GM12878 (cell line): ENCODE measurements around the gene MYO7A. TPM values are rescaled to one million over a fixed set of nuclear protein-coding genes. Genes with fewer than 3 reads are reported as not detected.

ENCODE experiments used
- ATAC-seq: fragments of 200-7000 bp; cut with Tn5 transposase; 3 replicates; pipeline ENCODE4 v1.9.1; 2020; ENCODE audit warnings: mild to moderate bottlenecking, moderate library complexity
- BruUV-seq: library from RNA; stranded (reverse); fragments of 400-500 nt; replicated peaks from 2 replicates; lab custom pipeline; 2021; lab: Mats Ljungman, UMichigan
- CTCF ChIA-PET: fragments of 300-600 bp; sonication (Branson Sonifier 250); formaldehyde crosslinking; extraction: SDS; loops from one replicate; lab custom pipeline; 2021; ENCODE audit warnings: inconsistent platforms; lab: Yijun Ruan, JAX
- POLR2A ChIA-PET: fragments of 350-600 bp; formaldehyde crosslinking; extraction: SDS; loops from one replicate; lab custom pipeline; 2021; ENCODE audit warnings: inconsistent platforms; lab: Charles Lee
- RAD21 ChIA-PET: fragments of 300-600 bp; sonication (Branson Sonifier 250); formaldehyde crosslinking; loops from one replicate; lab custom pipeline; 2023; ENCODE audit warnings: antibody characterized with exemption; ENCODE audit not compliant: unreplicated experiment; lab: Charles Lee
- SMC1A ChIA-PET: fragments of 300-600 bp; sonication (Branson Sonifier 250); formaldehyde crosslinking; loops from one replicate; lab custom pipeline; 2023; ENCODE audit not compliant: unreplicated experiment, uncharacterized antibody; lab: Charles Lee
- DNase-seq: peaks from one replicate; pipeline ENCODE4 v3.0.0-alpha.2; 2011; ENCODE audit warnings: low read depth, low spot score
- FAIRE-seq: peaks from 3 replicates; lab custom pipeline; 2011; peaks lifted over from hg19 to GRCh38; lab: Jason Lieb, UNC
- H2AFZ ChIP-seq: 2 replicates; pipeline ENCODE4 v1.6.0; 2011; ENCODE audit warnings: low read depth, low read length, control low read depth; ENCODE audit not compliant: control insufficient read depth
- H3K27ac ChIP-seq: 2 replicates; pipeline ENCODE4 v1.5.1; 2011; ENCODE audit warnings: control low read depth; ENCODE audit not compliant: control insufficient read depth, insufficient read depth
- H3K27me3 ChIP-seq, 2 experiments: replicated peaks in 1 of 2; 2 replicates each; pipeline versions ENCODE4 v1.6.0 to v1.6.1; 2011; ENCODE audit warnings: low read length in 1 of 2; ENCODE audit not compliant: control insufficient read depth in 2 of 2, insufficient read depth in 2 of 2
- H3K36me3 ChIP-seq, 2 experiments: 2 replicates each; pipeline ENCODE4 v1.5.1; 2011; ENCODE audit warnings: low read length in 1 of 2; ENCODE audit not compliant: control insufficient read depth in 2 of 2, insufficient read depth in 2 of 2
- H3K4me1 ChIP-seq: 2 replicates; pipeline ENCODE4 v1.6.1; 2011; ENCODE audit warnings: mild to moderate bottlenecking, low read length, moderate library complexity, mixed read lengths; ENCODE audit not compliant: control insufficient read depth, insufficient read depth
- H3K4me2 ChIP-seq: 2 replicates; pipeline ENCODE4 v1.6.0; 2011; ENCODE audit warnings: control low read depth; ENCODE audit not compliant: control insufficient read depth, insufficient read depth
- H3K4me3 ChIP-seq: fragments of 200-600 bp; sonication (generic); 2 replicates; pipeline ENCODE4 v1.5.1; 2016
- H3K79me2 ChIP-seq: 2 replicates; pipeline ENCODE4 v1.6.0; 2011; ENCODE audit warnings: low read length; ENCODE audit not compliant: control insufficient read depth, insufficient read depth
- H3K9ac ChIP-seq: 2 replicates; pipeline ENCODE4 v1.8.0; 2011; ENCODE audit warnings: low read length, control low read depth, mixed read lengths; ENCODE audit not compliant: control insufficient read depth, insufficient read depth
- H3K9me3 ChIP-seq: replicated peaks from 3 replicates; pipeline ENCODE4 v1.5.1; 2011; ENCODE audit warnings: mild to moderate bottlenecking, low read length; ENCODE audit not compliant: control insufficient read depth, insufficient read depth
- H4K20me1 ChIP-seq: 2 replicates; pipeline ENCODE4 v1.6.0; 2011; ENCODE audit not compliant: control insufficient read depth, insufficient read depth
- BMI1 ChIP-seq: fragments of 450-650 bp; IDR thresholded peaks from 2 replicates; pipeline ENCODE4 v1.6.1; 2016; ENCODE audit warnings: mild to moderate bottlenecking, moderate library complexity, borderline replicate concordance
- CUX1 ChIP-seq: IDR thresholded peaks from 2 replicates; pipeline ENCODE4 v1.6.1; 2012; ENCODE audit warnings: improper control_type of control experiment, low read depth, low read length; ENCODE audit not compliant: insufficient replicate concordance
- SMAD5 ChIP-seq: IDR thresholded peaks from 2 replicates; pipeline ENCODE4 v1.6.1; 2016; ENCODE audit warnings: antibody characterized with exemption, low read depth
- SUZ12 ChIP-seq: fragments of 200-600 bp; sonication (generic); IDR thresholded peaks from one replicate; pipeline ENCODE4 v1.6.1; 2018; ENCODE audit warnings: antibody characterized with exemption, mild to moderate bottlenecking; ENCODE audit not compliant: unreplicated experiment
- WGBS: methylation state at CpG from one replicate; pipeline ENCODE4 v1.1.6; 2016; ENCODE audit warnings: low lambda C conversion rate; ENCODE audit not compliant: insufficient replicate concordance, insufficient coverage; ENCODE audit errors: missing lambda C conversion rate; 5-methylcytosine and 5-hydroxymethylcytosine counted together
- in situ Hi-C: fragments of 300-500 bp; cut with MboI; formaldehyde crosslinking; loops from 9 replicates; pipeline ENCODE4 v1.14.3; 2018; ENCODE audit warnings: mixed read lengths
- intact Hi-C: fragments of 100-400 bp; cut with micrococcal nuclease; formaldehyde crosslinking; loops from one replicate; pipeline ENCODE4 v1.14.2; 2022; ENCODE audit not compliant: unreplicated experiment
- polyA plus RNA-seq, 11 experiments: library from polyadenylated mRNA; depleted of rRNA in 4 of 11; unstranded in 6 of 11; stranded (reverse) in 5 of 11; fragments of >200 nt; fragmentation: Nextera tagmentation in 4 of 11; fragmentation: Illumina TruSeq in 1 of 11; extraction: Ambion mirVana in 4 of 11; extraction: Trizol in 1 of 11; gene quantifications; 1 replicate in 1 of 11; 2 replicates in 10 of 11; pipeline versions ENCODE4 v1.2.1 to v1.2.3, GENCODE V29; 2011 to 2016; ENCODE audit warnings: inconsistent platforms in 2 of 11, missing spikeins in 2 of 11, low read depth in 1 of 11
- total RNA-seq, 4 experiments: library from RNA; depleted of rRNA in 3 of 4; stranded (reverse); fragments of >200 nt in 3 of 4; fragmentation: Illumina TruSeq in 1 of 4; extraction: Trizol in 1 of 4; gene quantifications; 2 replicates each; pipeline versions ENCODE4 v1.2.1 to v1.2.3, GENCODE V29; 2013 to 2021

The MYO7A gene
- total and polyA plus RNA-seq, 10 of the 15 experiments (the other 5 are each of a cell fraction or from before 2014, with no cell fraction given) = 0.01 to 0.21 (median 0.04) TPM; not detected in 6

GRCh38 chr11:77081976-77082836 is 45.8 kb upstream of the MYO7A start:
- CTCF ChIA-PET = interaction anchor here (1.9 to 2.5 kb wide), 3 partner anchors 9 to 163 kb away, joined by 8 to 13 read pairs (median 10); no protein-coding TSS in a partner anchor

More at GRCh38 chr11:77081976-77082836, 45.8 kb upstream of the MYO7A start:
- Histone ChIP-seq H2AFZ (peak overlapping the region; percentile 82), H3K4me1 (peaks cover 14% of the 10 kb centered on the region), H4K20me1 (no peaks in the 10 kb centered on the region), H3K27me3 (no peaks in the 10 kb centered on the region), H3K9me3 (no peaks in the 10 kb centered on the region; the same call in 2 of the 3 replicates), H3K36me3 (no peaks in the 10 kb centered on the region), H3K9ac (no peak overlapping the region), H3K27ac (no peak overlapping the region), H3K79me2 (no peaks in the 10 kb centered on the region), H3K4me3 (no peak overlapping the region), H3K4me2 (no peak overlapping the region)
- no TSS peak for BruUV-seq
- ChIA-PET RAD21 (interaction anchor here (1.2 kb wide), 1 partner anchor 9 kb away, joined by 5 read pairs; no protein-coding TSS in a partner anchor), SMC1A (interaction anchor here (1.5 to 4.5 kb wide), 2 partner anchors 9 to 35 kb away, joined by 5 to 24 read pairs; no protein-coding TSS in a partner anchor), POLR2A (no interaction called here)
- intact Hi-C loops = no loop called here
- no peak for TF ChIP-seq BMI1
- no peak for TF ChIP-seq CUX1
- TF ChIP-seq SMAD5 = no peak
- TF ChIP-seq SUZ12 = no peak
- DNase-seq (no peak), FAIRE-seq (no peak), ATAC-seq (no peak; the same call in 2 of the 3 replicates)
- 16% methylated on average over 10 of the region's 11 CpGs for WGBS
- in situ Hi-C loops = no loop called here
